Fibroblast of villous mesenchyme (primary cell): ENCODE results near the gene KREMEN1. TPM values are rescaled to one million over a fixed set of nuclear protein-coding genes. Genes with fewer than 3 reads are reported as not detected.

Experiments used
- DNase-seq: peaks from one replicate; pipeline ENCODE4 v3.0.0-alpha.2; 2010; ENCODE audit warnings: low read depth
- H3K4me3 ChIP-seq: 2 replicates; pipeline ENCODE4 v1.5.1; 2011; ENCODE audit warnings: low read depth, mild to moderate bottlenecking, low read length
- CTCF ChIP-seq: IDR thresholded peaks from 2 replicates; pipeline ENCODE4 v1.5.1; 2012; ENCODE audit warnings: low read depth, mild to moderate bottlenecking, low read length; ENCODE audit not compliant: insufficient read depth
- total RNA-seq: library from RNA; depleted of rRNA; stranded (reverse); fragments of >200 nt; gene quantifications from 2 replicates; pipeline ENCODE4 v1.2.3, GENCODE V29; 2012

KREMEN1 gene
- total RNA-seq, 1 donor: 2.6 TPM

GRCh38 chr22:29087012-29087411 is 14.2 kb downstream of the KREMEN1 start:
- H3K4me3 ChIP-seq: no peak overlapping the region
- no peak for TF ChIP-seq CTCF
- no peak for DNase-seq

- TF ChIP-seq CTCF: no peak
- no peak for DNase-seq
Observed at GRCh38 chr22:29088809-29089208, 16.0 kb downstream of the KREMEN1 start.

GRCh38 chr22:29089507-29089906 is 16.7 kb downstream of the KREMEN1 start:
- TF ChIP-seq CTCF: no peak
- no peak for DNase-seq
- no peak overlapping the region for H3K4me3 ChIP-seq

More at GRCh38 chr22:29088809-29089208, 16.0 kb downstream of the KREMEN1 start:
- no peak overlapping the region for H3K4me3 ChIP-seq

GRCh38 chr22:29090039-29090438 is 17.2 kb downstream of the KREMEN1 start:
- no peak for TF ChIP-seq CTCF
- no peak for DNase-seq
- H3K4me3 ChIP-seq: no peak overlapping the region

GRCh38 chr22:29092243-29092642 is 19.4 kb downstream of the KREMEN1 start:
- H3K4me3 ChIP-seq: no peak overlapping the region
- DNase-seq: no peak
- no peak for TF ChIP-seq CTCF

- no peak overlapping the region for H3K4me3 ChIP-seq
- TF ChIP-seq CTCF: no peak
- DNase-seq: no peak
Observed at GRCh38 chr22:29093030-29093429, 20.2 kb downstream of the KREMEN1 start.
